GM18868 (cell line): Measurements from ENCODE around the gene SCAI.
"Not testable (repeated sequence)": the region's sequence is repeated elsewhere in the genome, so short reads cannot be mapped to it uniquely, and the experiment has no call there.

Experiments used
- ATAC-seq: cut with Tn5 transposase; IDR thresholded peaks from one replicate; pipeline ENCODE4 v1.9.1; 2021; ENCODE audit warnings: mild to moderate bottlenecking, moderate library complexity; ENCODE audit not compliant: unreplicated experiment

SCAI gene

GRCh38 chr9:125143377-125144090 lies at the start of gene SCAI:
SCAI (minus strand) TSS chr9:125143528; CDS start chr9:125143437, 91 bp downstream.
- peak; percentile 98 for ATAC-seq

- no peak for ATAC-seq
Measured at GRCh38 chr9:125190361-125190801, 47.1 kb upstream of the SCAI start.

- peak; percentile 98 for ATAC-seq
Measured at GRCh38 chr9:125189361-125190289, 46.3 kb upstream of the SCAI start, which contains the start of gene PPP6C. PPP6C (minus strand) TSS chr9:125189803; CDS start chr9:125189718, 85 bp downstream.

- ATAC-seq, result no peak
Measured at GRCh38 chr9:125189011-125189360, 45.7 kb upstream of the SCAI start.

GRCh38 chr9:125183561-125183960 lies 40.2 kb upstream of the SCAI start:
- no peak for ATAC-seq

GRCh38 chr9:125183054-125183453 lies 39.7 kb upstream of the SCAI start:
- ATAC-seq, result no peak

- ATAC-seq, result not testable (repeated sequence)
Measured at GRCh38 chr9:125181756-125182155, 38.4 kb upstream of the SCAI start.

GRCh38 chr9:125180876-125181275 lies 37.5 kb upstream of the SCAI start:
- ATAC-seq, result no peak

GRCh38 chr9:125179776-125180175 lies 36.4 kb upstream of the SCAI start:
- not testable (repeated sequence) for ATAC-seq

GRCh38 chr9:125177888-125178287 lies 34.6 kb upstream of the SCAI start:
- no peak for ATAC-seq

- no peak for ATAC-seq
Measured at GRCh38 chr9:125176636-125177035, 33.3 kb upstream of the SCAI start.

- ATAC-seq, result no peak
Measured at GRCh38 chr9:125172031-125172755, 28.9 kb upstream of the SCAI start.

GRCh38 chr9:125169895-125170294 lies 26.6 kb upstream of the SCAI start:
- no peak for ATAC-seq

- ATAC-seq, result no peak
Measured at GRCh38 chr9:125166762-125167161, 23.4 kb upstream of the SCAI start.

GRCh38 chr9:125162891-125163290 lies 19.6 kb upstream of the SCAI start:
- not testable (repeated sequence) for ATAC-seq

GRCh38 chr9:125161284-125161918 lies 18.1 kb upstream of the SCAI start:
- ATAC-seq, result no peak

GRCh38 chr9:125160750-125161149 lies 17.4 kb upstream of the SCAI start:
- ATAC-seq, result no peak

- no peak for ATAC-seq
Measured at GRCh38 chr9:125156551-125156950, 13.2 kb upstream of the SCAI start.

- no peak for ATAC-seq
Measured at GRCh38 chr9:125153712-125154367, 10.5 kb upstream of the SCAI start.

- no peak for ATAC-seq
Measured at GRCh38 chr9:125151730-125152129, 8.4 kb upstream of the SCAI start.
